Endothelial cell of umbilical vein (primary cell): ENCODE results near the gene PKP3.

Source experiments
- CTCF ChIP-seq, 2 donors: IDR thresholded peaks; 1 replicate in 1 of 2; 2 replicates in 1 of 2; pipeline ENCODE4 v1.5.1; 2011; ENCODE audit warnings: low read length in 2 of 2, mild to moderate bottlenecking in 2 of 2, moderate library complexity in 2 of 2, control low read depth in 1 of 2, inconsistent platforms in 1 of 2, low read depth in 1 of 2; ENCODE audit not compliant: insufficient read depth in 1 of 2; ENCODE audit errors: extremely low read depth in 1 of 2
- EZH2 ChIP-seq: IDR thresholded peaks from 2 replicates; pipeline ENCODE4 v1.6.1; 2012; ENCODE audit warnings: borderline replicate concordance, low read depth, mild to moderate bottlenecking, moderate library complexity, low read length, inconsistent platforms; ENCODE audit not compliant: severe bottlenecking
- GATA2 ChIP-seq: IDR thresholded peaks from 2 replicates; pipeline ENCODE4 v1.7.0; 2011; ENCODE audit warnings: low read depth, mild to moderate bottlenecking, moderate library complexity, mixed read lengths, low read length; ENCODE audit not compliant: insufficient read length, insufficient read depth
- JUN ChIP-seq: IDR thresholded peaks from 2 replicates; pipeline ENCODE4 v1.6.1; 2011; ENCODE audit warnings: borderline replicate concordance, low read depth; ENCODE audit not compliant: insufficient read length, insufficient read depth
- MYC ChIP-seq: IDR thresholded peaks from one replicate; pipeline ENCODE4 v1.6.1; 2011; ENCODE audit warnings: mild to moderate bottlenecking, low read depth, low read length
- POLR2A ChIP-seq: IDR thresholded peaks from 2 replicates; pipeline ENCODE4 v1.6.1; 2012; ENCODE audit warnings: low read depth, mild to moderate bottlenecking, control low read depth, low read length
- POLR2AphosphoS5 ChIP-seq: IDR thresholded peaks from 2 replicates; pipeline ENCODE4 v1.6.1; 2012; ENCODE audit warnings: low read depth, mild to moderate bottlenecking, control low read depth, low read length, moderate library complexity; ENCODE audit not compliant: insufficient read depth
- TF ChIP-seq, protein P1 (sequence below): IDR thresholded peaks from 2 replicates; pipeline ENCODE4 v1.6.1; 2011; ENCODE audit not compliant: insufficient read depth, insufficient read length

- TF ChIP-seq EZH2: no peak
- no peak for TF ChIP-seq POLR2AphosphoS5
- TF ChIP-seq MYC: no peak
- no peak for TF ChIP-seq CTCF (IDR thresholded peaks at IDR 0.05; ENCODE audit: extremely low read depth in 1 of 2, insufficient read depth in 1 of 2, low read depth in 1 of 2, low read length in 2 of 2)
- TF ChIP-seq POLR2A: no peak
- TF ChIP-seq, protein P1, sequence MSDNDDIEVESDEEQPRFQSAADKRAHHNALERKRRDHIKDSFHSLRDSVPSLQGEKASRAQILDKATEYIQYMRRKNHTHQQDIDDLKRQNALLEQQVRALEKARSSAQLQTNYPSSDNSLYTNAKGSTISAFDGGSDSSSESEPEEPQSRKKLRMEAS: no peak
- TF ChIP-seq JUN: no peak
- no peak for TF ChIP-seq GATA2
These were observed 28.2 kb upstream of the PKP3 start for GRCh38 chr11:365831-366230.
